Stimulated activated CD4-positive, alpha-beta T cell treated with anti-CD3 and anti-CD28 coated beads, Interleukin-12 subunit alpha, Interleukin-12 subunit beta, amount 100 ng/mL, for 48 hours (primary cell): ENCODE measurements around the gene TNNT2.

Source experiments
- DNase-seq, 3 donors: peaks; one replicate each; pipeline ENCODE4 v3.0.0-alpha.2; 2020; ENCODE audit warnings: low read depth in 2 of 3, low spot score in 1 of 3

TNNT2 gene

GRCh38 chr1:201335901-201336300 is 41.6 kb downstream of the TNNT2 start:
- DNase-seq, result no peak

DNA sequence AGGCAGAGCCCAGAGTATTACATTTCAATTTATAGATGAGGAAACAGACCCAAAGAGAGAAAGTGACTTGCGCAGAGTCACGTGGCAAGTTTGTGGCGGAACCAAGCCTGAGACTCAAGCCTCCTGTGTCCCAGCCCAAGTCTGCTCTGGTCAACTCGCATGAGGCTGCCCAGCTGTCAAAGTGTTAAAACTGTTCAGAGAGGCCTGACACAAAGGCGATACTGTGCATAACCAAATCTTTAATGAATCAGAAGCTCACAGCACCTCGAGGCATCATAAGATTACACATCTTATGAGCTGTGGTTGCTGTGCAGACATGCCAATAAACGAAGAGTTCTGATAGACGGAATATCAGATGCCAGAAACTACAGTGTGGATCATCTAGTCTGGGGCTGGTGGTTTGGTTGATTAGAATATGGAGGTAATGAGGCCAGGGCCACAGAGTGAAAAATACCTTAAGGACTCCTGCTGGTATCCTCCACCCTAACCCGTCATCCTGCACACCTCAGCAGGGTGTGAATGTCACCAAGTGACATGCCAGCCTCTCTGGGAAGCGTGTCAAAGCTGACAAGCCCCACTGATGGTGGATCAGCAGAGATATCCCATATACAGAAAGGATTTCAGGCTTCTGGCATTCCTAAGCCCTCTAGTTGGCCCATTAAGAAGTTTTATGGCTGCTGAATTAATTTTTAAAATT is 42.2 kb downstream of the TNNT2 start:
- DNase-seq, result no peak

GRCh38 chr1:201334325-201335173 is 42.9 kb downstream of the TNNT2 start:
- no peak for DNase-seq

DNA sequence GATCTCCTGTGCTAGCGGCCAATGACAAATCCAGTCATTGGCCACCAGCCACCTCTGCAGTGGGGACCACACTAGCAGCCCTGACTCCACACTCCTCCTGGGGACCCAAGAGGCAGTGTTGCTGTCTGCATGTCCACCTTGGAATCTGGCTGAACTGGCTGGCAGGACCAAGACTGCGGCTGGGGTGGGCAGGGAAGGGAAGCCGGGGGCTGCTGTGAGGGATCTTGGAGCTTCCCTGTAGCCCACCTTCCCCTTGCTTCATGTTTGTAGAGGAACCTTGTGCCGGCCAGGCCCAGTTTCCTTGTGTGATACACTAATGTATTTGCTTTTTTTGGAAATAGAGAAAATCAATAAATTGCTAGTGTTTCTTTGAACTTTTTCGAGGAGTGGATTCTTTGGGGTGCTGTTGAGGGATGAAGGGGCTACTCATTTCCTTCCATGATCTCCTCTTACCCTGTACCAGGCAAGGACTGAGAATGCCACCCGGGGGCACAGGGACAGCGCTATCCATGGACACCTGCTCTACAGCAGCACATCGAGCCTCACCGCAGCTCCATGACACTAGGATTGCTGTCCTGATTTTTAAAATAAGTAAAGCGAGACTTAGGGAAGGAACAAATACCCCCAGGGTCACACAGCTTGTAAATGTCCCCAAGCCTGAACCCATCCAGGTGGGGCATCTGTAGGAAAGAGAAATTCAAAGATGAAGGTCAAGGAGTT is 44.7 kb downstream of the TNNT2 start:
- DNase-seq, result no peak

- DNase-seq, result no peak
Measured at GRCh38 chr1:201332021-201332420, 45.5 kb downstream of the TNNT2 start.

- DNase-seq, result no peak
Measured at GRCh38 chr1:201331166-201331565, 46.3 kb downstream of the TNNT2 start.

DNA sequence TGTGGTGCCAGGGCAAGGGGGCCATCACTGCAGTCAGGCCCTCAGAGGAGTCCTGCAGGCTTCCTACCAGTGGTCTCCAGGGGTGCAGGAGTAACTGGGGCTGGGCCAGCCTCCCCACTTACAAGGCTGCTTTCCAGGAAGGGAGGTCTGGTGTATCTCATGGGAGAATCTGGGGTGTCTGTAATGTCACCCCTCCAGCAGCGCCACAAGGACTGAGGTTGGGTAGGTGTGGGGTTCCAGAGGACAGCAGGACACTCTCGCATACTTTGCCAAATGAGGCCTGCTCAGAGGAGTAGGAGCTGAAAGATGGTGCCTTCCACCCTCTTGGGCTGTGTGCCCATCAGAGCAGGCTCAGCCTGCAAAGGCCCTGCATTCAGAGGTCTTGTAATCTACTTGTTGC is 46.9 kb downstream of the TNNT2 start:
- no peak for DNase-seq

GRCh38 chr1:201329801-201330200 is 47.7 kb downstream of the TNNT2 start:
- DNase-seq, result no peak

DNA sequence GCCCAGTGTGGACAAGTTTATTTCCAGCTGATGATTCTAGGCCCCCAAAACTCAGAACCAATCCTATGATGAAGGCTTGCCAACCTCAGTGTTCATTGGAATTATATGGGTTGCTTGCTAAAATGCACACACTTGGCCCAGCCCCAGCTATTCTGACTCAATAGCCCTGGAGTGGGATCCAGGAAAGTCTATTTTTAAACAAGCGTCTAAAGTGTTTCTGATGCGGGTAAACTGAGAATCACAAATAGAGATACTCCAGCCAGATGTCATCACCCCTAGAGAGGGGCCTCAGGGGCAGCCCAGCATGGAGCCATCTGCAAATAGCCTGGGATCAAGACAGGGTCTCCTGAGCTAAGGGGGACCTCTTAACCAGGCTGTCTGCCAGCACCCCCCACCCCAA is 48.2 kb downstream of the TNNT2 start:
- DNase-seq, result no peak

- no peak for DNase-seq
Measured at GRCh38 chr1:201328576-201328975, 48.9 kb downstream of the TNNT2 start.

DNA sequence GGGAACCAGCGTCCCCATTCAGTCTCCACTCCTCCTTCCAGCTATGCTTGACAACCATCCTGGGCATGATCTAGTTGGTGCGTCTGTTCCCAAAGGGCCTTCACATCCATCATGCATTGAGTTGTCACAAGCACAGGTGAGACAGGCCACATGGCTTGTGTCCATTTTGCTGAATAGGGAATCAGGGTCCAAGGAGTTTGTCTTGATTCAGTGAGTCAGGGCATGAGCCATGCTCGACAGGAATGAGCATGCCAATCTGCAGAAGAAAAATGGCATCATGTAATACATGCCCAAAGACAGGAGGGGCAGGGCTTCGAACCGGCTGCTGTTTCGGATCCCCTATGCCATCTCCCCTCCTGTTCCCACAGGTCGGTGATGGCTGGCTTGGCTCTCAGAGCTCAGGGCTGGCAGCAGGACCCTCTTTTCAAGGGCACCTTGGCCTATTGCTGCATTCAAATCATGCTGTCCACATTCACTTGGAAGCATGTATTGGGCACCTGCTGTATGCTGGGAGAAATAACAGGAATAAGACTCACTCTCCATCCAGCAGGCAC is 49.7 kb downstream of the TNNT2 start:
- no peak for DNase-seq

GRCh38 chr1:201326710-201327109 is 50.8 kb downstream of the TNNT2 start:
- DNase-seq, result no peak

DNA sequence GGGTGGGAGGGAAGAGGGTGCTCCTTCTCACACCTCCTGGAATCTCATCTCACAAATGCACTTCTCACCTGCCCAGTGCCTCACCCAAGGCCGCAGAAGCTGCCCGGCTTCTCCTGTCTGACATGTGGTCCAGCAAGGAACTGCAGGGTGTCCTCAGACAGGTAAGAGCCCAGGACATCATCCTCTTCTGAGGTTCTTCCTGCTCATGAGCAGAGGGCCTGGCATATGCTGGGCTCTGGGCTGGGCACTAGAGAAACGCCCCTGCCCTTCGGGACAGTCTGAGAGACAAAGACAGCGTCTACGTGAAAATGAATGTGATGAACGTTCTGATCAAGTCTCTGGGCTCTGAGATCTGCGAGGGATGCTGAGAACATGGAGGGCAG is 51.8 kb downstream of the TNNT2 start:
- DNase-seq, result no peak

- no peak for DNase-seq
Measured at GRCh38 chr1:201324821-201325677, 52.4 kb downstream of the TNNT2 start.

DNA sequence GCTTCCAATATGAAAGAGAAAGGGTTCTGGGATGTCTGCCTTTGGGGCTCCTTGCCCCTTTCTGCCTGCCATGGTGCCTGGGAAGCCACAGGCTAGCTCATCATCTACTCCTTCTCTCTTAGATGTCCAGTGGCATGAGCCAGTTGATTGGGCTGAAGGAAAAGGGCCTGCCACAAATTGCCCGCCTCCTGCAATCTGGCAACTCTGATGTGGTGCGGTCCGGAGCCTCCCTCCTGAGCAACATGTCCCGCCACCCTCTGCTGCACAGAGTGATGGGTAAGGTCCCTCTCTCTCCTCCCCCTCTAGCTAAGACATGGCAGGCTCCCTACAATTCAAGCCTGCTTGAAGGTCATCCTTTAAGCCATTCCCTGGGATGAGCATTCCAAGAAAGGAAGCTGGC is 53.2 kb downstream of the TNNT2 start:
- DNase-seq, result no peak

- no peak for DNase-seq
Measured at GRCh38 chr1:201322653-201323510, 54.6 kb downstream of the TNNT2 start.

DNA sequence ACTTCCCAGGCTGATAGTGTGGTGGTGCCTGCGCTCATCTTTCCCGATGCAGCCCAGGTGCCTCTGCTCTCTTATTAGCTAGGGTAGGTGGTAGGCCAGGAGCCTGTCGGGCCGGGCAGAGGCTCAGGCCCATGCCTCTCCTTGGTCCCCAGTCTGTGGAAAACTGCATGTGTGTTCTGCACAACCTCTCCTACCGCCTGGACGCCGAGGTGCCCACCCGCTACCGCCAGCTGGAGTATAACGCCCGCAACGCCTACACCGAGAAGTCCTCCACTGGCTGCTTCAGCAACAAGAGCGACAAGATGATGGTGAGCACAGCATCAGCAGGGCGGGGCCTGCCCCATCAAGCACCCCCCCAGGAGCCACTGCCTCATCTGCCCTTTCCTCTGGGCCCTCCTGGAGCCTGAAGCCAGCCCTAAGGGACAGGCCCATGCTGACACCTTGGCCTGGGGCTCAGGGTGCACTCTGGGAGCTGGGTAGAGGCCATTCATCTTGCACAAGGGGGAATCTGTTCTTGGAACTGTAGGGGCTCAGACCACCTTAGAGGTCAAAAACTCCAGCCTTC is 55.6 kb downstream of the TNNT2 start:
- no peak for DNase-seq

DNA sequence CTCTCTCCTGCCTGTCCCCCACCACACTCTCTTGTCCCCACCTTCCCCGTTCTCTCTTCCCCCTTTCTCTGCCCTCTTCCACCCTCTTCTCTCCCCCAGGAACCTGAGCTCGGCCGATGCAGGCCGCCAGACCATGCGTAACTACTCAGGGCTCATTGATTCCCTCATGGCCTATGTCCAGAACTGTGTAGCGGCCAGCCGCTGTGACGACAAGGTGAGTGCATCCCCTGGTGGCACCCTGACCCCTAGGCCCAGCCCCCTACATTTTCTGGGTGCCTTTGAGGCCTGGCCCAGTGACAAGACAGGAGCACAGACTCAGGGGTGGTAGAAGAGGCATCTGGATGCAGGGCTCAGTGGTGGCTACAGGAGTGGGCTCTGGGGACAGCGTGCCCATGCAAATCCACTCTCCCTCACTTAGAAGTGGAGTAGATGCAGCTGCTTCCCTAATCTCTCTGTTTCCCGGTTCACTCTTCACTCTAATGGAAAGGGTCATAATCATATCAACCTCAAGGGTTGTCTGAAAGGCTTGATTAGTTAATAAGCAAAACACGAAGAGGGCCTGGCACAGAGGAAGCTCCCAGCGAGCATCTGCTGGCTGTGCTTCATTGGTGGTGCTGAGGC is 57.2 kb downstream of the TNNT2 start:
- no peak for DNase-seq

DNA sequence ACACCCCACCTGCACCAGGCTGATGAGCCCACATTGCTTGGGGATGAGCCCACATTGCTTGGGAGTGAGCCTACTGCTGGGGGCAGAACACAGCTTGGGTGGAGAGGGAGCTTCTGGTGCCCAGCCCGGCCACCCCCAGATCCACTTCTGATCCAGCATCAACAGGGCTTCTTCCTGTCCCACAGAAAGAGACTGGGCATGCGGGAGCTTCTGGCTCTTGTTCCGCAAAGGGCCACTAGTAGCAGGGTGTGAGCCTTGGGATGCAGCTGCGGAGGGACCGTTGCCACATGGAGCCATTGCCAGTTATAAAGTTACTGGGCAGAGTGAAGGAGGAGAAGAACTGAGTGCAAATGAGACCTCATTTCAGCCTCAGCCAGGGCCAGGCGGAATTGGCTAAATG is 57.8 kb downstream of the TNNT2 start:
- no peak for DNase-seq
